ENCODE measurements around the gene C3orf52. TPM values are rescaled to one million over a fixed set of nuclear protein-coding genes. Genes with fewer than 3 reads are reported as not detected.

Gene C3orf52
- polyA plus RNA-seq, 1 donor (not counting 4 experiments of a cell fraction or from before 2014, with no cell fraction given) = 15.8 TPM

DNA sequence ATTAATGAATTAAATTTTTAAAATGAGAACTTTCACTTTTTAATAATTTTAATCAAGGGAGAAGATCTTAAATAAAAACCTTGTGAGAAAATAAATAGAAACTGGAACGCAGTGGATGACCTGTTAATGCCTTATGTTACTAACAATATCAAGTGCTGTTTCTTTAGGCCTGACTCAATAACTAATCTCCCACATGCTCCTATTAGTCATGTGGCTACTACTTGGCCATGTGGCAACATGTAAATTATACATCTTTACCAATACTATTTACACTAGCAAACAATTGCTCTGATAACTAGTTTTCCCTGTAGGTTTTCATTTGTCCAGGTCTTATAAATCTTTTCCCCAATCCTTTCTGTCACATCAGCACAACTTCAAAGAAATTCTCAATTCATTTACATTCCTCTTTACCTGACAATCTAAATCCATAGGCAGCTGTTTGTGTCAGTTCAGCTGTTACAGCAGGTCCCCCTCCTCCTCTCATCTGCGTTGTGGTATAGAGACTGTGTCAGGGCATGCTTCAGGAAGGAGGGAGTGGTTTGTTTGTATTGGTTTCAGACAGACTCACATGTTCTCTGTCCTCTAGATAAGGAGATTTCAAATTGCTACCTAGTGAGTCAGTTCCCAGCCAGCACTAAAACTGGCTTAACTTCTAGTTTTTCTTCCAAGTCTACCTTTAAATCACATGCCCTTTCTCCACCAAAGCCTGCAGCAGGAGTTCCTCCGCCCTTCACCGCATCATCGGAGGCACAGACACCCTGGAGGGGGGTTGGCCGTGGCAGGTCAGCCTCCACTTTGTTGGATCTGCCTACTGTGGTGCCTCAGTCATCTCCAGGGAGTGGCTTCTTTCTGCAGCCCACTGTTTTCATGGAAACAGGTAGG is 11.3 kb upstream of the C3orf52 start:
- H3K4me2 ChIP-seq (ENCODE audit: control insufficient read depth, extremely low read depth, insufficient read depth, low read depth, low read length) = peak overlapping the region; percentile 94
- H3K79me2 ChIP-seq (ENCODE audit: control insufficient read depth, insufficient read depth, low read length) = no peaks in the 10 kb centered on the region
- FAIRE-seq (peak; percentile 95), DNase-seq (ENCODE audit: low read depth, low spot score) (peak; percentile 99)
- H3K9me3 ChIP-seq (ENCODE audit: control insufficient read depth, low read depth, low read length) = no peaks in the 10 kb centered on the region
- peak overlapping the region; percentile 2 to 49 (median 44) for H3K4me3 ChIP-seq (ENCODE audit: control insufficient read depth in 2 of 3, extremely low read depth in 1 of 3, insufficient read depth in 2 of 3, low read depth in 1 of 3, low read length in 3 of 3)
- no peaks in the 10 kb centered on the region for H3K9me1 ChIP-seq (ENCODE audit: control insufficient read depth, extremely low read depth, insufficient read depth, low read length)
- peak overlapping the region; percentile 85 for H3K9ac ChIP-seq (ENCODE audit: control insufficient read depth, extremely low read depth, insufficient read depth, low read length)
- H2AFZ ChIP-seq (ENCODE audit: control insufficient read depth, low read length) = peak overlapping the region; percentile 60
- dilution Hi-C loops (cut with MboI; ENCODE audit: extremely low pct_ligation_motif_present, low sequenced_read_pairs) = no loop called here
- peak overlapping the region; percentile 99 for H3K27ac ChIP-seq (ENCODE audit: control insufficient read depth, insufficient read depth, low read length)
- H3K36me3 ChIP-seq (ENCODE audit: control insufficient read depth in 2 of 2, extremely low read depth in 1 of 2, insufficient read depth in 2 of 2, low read length in 2 of 2) = no peaks in the 10 kb centered on the region
- H4K20me1 ChIP-seq (ENCODE audit: control insufficient read depth, extremely low read depth, insufficient read depth, low read length) = no peaks in the 10 kb centered on the region
- no peak for TF ChIP-seq EZH2 (IDR thresholded peaks at IDR 0.05; ENCODE audit: low read length)
- TF ChIP-seq, protein P1, sequence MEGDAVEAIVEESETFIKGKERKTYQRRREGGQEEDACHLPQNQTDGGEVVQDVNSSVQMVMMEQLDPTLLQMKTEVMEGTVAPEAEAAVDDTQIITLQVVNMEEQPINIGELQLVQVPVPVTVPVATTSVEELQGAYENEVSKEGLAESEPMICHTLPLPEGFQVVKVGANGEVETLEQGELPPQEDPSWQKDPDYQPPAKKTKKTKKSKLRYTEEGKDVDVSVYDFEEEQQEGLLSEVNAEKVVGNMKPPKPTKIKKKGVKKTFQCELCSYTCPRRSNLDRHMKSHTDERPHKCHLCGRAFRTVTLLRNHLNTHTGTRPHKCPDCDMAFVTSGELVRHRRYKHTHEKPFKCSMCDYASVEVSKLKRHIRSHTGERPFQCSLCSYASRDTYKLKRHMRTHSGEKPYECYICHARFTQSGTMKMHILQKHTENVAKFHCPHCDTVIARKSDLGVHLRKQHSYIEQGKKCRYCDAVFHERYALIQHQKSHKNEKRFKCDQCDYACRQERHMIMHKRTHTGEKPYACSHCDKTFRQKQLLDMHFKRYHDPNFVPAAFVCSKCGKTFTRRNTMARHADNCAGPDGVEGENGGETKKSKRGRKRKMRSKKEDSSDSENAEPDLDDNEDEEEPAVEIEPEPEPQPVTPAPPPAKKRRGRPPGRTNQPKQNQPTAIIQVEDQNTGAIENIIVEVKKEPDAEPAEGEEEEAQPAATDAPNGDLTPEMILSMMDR (optimal IDR thresholded peaks at IDR 0.05 in 1 of 3, IDR thresholded peaks at IDR 0.05 in 1 of 3, conservative IDR thresholded peaks at IDR 0.05 in 1 of 3; ENCODE audit: extremely low read depth in 1 of 3, insufficient read depth in 2 of 3, low read length in 3 of 3) = no peak
- H3K27me3 ChIP-seq (ENCODE audit: control insufficient read depth, extremely low read depth, insufficient read depth, low read length) = no peaks in the 10 kb centered on the region
- peaks cover 14% of the 10 kb centered on the region for H3K4me1 ChIP-seq (ENCODE audit: control insufficient read depth, extremely low read depth, insufficient read depth, low read length)

DNA sequence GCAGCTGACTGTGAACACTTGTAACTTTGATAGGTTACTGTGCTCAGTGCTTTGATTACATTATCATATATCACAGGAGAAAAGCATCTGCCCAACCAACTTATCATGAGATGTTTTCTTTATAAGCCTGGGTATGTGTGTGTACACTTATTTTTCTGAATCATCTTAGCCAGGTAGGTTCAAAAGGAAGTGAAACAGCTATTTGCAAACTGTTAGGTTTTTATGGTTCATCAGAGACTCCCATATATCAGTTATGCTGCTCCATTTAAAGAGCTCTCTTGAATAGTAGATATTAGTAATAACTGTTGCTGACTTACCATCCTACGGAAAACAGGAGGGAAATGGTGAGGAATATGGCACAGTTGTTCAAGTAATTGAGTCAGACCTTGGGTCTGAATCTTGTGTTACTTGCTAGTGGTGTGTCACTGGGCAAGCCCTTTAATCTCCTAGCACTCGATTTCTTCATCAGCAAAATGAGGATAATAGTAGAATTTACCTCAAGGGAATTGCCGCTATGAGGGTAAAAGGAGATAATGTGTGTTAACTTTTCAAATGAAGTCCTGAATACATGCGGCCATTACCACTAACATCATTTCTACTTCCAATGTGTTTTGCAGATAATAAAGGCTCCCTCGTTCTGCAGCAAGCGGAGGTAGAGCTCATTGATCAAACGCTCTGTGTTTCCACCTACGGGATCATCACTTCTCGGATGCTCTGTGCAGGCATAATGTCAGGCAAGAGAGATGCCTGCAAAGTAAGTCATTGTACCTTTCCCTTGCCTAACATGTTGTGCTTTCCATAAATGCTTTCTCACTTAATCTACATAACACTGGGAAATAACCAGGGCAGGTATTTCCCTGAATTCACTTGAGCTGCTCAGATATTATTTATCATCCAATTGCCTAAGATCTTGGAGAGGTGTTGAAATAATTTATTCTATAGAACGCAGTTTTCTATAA is 7.8 kb upstream of the C3orf52 start:
- DNase-seq (ENCODE audit: low read depth, low spot score) = no peak

More for the DNA sequence above, 7.8 kb upstream of the C3orf52 start:
- H3K9ac ChIP-seq (ENCODE audit: control insufficient read depth, extremely low read depth, insufficient read depth, low read length) = no peak overlapping the region
- H3K27me3 ChIP-seq (ENCODE audit: control insufficient read depth, extremely low read depth, insufficient read depth, low read length) = no peaks in the 10 kb centered on the region
- H3K4me1 ChIP-seq (ENCODE audit: control insufficient read depth, extremely low read depth, insufficient read depth, low read length) = peaks cover 14% of the 10 kb centered on the region
- no peaks in the 10 kb centered on the region for H3K79me2 ChIP-seq (ENCODE audit: control insufficient read depth, insufficient read depth, low read length)
- H3K4me3 ChIP-seq (ENCODE audit: control insufficient read depth in 2 of 3, extremely low read depth in 1 of 3, insufficient read depth in 2 of 3, low read depth in 1 of 3, low read length in 3 of 3) = no peak overlapping the region
- no peak overlapping the region for H3K27ac ChIP-seq (ENCODE audit: control insufficient read depth, insufficient read depth, low read length)
- FAIRE-seq = no peak
- dilution Hi-C loops (cut with MboI; ENCODE audit: extremely low pct_ligation_motif_present, low sequenced_read_pairs) = no loop called here
- H3K9me1 ChIP-seq (ENCODE audit: control insufficient read depth, extremely low read depth, insufficient read depth, low read length) = no peaks in the 10 kb centered on the region
- H2AFZ ChIP-seq (ENCODE audit: control insufficient read depth, low read length) = no peak overlapping the region
- TF ChIP-seq, protein P1 (optimal IDR thresholded peaks at IDR 0.05 in 1 of 3, IDR thresholded peaks at IDR 0.05 in 1 of 3, conservative IDR thresholded peaks at IDR 0.05 in 1 of 3; ENCODE audit: extremely low read depth in 1 of 3, insufficient read depth in 2 of 3, low read length in 3 of 3) = no peak
- TF ChIP-seq EZH2 (IDR thresholded peaks at IDR 0.05; ENCODE audit: low read length) = no peak
- H3K36me3 ChIP-seq (ENCODE audit: control insufficient read depth in 2 of 2, extremely low read depth in 1 of 2, insufficient read depth in 2 of 2, low read length in 2 of 2) = no peaks in the 10 kb centered on the region
- H3K9me3 ChIP-seq (ENCODE audit: control insufficient read depth, low read depth, low read length) = no peaks in the 10 kb centered on the region
- no peaks in the 10 kb centered on the region for H4K20me1 ChIP-seq (ENCODE audit: control insufficient read depth, extremely low read depth, insufficient read depth, low read length)
- H3K4me2 ChIP-seq (ENCODE audit: control insufficient read depth, extremely low read depth, insufficient read depth, low read depth, low read length) = no peak overlapping the region
